MM.1S (cell line): ENCODE results near the gene SFXN1.

Source experiments
- EZH2 ChIP-seq: fragments of 300-600 bp; sonication (generic); optimal IDR thresholded peaks from 2 replicates; pipeline ENCODE3; 2017; ENCODE audit warnings: low read depth, mild to moderate bottlenecking, antibody characterized with exemption, low read length, mixed read lengths
- TF ChIP-seq, protein P1 (sequence below): fragments of 300-600 bp; sonication (generic); IDR thresholded peaks from 2 replicates; pipeline ENCODE4 v1.5.1; 2016; ENCODE audit warnings: antibody characterized with exemption, low read length, mixed read lengths

DNA sequence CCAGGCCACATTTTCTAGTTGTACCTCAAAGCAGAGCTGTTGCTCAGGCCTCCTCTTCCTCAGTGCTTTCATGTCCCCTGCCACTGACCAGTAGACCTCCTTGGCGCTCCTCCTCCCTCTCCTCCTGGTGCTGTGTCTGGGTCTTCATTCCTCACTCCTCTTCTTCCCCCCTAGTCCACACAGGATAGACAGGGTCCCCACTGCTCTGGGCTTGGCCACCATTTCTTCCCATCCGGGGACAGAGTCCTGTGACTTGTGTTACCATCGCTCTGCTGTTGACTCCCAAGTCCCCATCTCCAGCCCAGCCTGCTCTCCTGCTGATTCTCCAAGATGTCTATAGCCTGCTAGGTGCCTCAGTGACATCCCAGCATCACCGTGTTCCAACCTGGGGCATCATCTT, 91.3 kb downstream of the SFXN1 start:
- TF ChIP-seq, protein P1, sequence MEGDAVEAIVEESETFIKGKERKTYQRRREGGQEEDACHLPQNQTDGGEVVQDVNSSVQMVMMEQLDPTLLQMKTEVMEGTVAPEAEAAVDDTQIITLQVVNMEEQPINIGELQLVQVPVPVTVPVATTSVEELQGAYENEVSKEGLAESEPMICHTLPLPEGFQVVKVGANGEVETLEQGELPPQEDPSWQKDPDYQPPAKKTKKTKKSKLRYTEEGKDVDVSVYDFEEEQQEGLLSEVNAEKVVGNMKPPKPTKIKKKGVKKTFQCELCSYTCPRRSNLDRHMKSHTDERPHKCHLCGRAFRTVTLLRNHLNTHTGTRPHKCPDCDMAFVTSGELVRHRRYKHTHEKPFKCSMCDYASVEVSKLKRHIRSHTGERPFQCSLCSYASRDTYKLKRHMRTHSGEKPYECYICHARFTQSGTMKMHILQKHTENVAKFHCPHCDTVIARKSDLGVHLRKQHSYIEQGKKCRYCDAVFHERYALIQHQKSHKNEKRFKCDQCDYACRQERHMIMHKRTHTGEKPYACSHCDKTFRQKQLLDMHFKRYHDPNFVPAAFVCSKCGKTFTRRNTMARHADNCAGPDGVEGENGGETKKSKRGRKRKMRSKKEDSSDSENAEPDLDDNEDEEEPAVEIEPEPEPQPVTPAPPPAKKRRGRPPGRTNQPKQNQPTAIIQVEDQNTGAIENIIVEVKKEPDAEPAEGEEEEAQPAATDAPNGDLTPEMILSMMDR, result no peak
- TF ChIP-seq EZH2, result no peak
